ENCODE measurements around the gene VSTM4. TPM values are rescaled to one million over a fixed set of nuclear protein-coding genes. Genes with fewer than 3 reads are reported as not detected.

The VSTM4 gene
- polyA plus RNA-seq, 1 experiment = 4.4 TPM

DNA sequence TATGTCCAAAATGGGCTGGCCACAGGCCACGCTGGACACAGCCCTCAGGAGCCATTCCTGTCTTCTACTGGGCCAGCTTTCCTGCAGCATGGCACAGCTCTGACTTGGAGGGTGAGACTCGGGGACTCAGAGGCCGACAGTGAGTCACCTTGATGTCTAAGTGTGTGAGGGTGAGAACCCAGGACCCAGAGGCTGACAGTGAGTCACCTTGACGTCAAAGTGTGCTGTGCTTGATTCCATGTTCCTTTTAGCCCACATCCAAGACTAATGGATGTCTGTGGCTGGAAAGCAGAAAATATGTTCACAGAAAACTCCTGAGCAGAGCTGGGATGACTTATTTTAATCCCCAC is 24.5 kb upstream of the VSTM4 start:
- Histone ChIP-seq H3K27me3 (ENCODE audit: control insufficient read depth, insufficient read depth, low read length) (no peaks in the 10 kb centered on the region; the same call in 1 of the 2 replicates), H3K4me3 (ENCODE audit: low read depth, low read length) (no peak overlapping the region), H3K36me3 (ENCODE audit: control insufficient read depth, insufficient read depth, low read length) (no peaks in the 10 kb centered on the region)
- POLR2A ChIA-PET = interaction anchor here (0.6 kb wide), 1 partner anchor 10 kb away, joined by 3 read pairs; no protein-coding TSS in a partner anchor
- TF ChIP-seq, protein P1, sequence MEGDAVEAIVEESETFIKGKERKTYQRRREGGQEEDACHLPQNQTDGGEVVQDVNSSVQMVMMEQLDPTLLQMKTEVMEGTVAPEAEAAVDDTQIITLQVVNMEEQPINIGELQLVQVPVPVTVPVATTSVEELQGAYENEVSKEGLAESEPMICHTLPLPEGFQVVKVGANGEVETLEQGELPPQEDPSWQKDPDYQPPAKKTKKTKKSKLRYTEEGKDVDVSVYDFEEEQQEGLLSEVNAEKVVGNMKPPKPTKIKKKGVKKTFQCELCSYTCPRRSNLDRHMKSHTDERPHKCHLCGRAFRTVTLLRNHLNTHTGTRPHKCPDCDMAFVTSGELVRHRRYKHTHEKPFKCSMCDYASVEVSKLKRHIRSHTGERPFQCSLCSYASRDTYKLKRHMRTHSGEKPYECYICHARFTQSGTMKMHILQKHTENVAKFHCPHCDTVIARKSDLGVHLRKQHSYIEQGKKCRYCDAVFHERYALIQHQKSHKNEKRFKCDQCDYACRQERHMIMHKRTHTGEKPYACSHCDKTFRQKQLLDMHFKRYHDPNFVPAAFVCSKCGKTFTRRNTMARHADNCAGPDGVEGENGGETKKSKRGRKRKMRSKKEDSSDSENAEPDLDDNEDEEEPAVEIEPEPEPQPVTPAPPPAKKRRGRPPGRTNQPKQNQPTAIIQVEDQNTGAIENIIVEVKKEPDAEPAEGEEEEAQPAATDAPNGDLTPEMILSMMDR (IDR thresholded peaks at IDR 0.05; ENCODE audit: insufficient read depth, low read depth, low read length) = no peak
- CTCF ChIA-PET = interaction anchor here (2.5 to 3.1 kb wide), 2 partner anchors 22 to 25 kb away, joined by 6 to 11 read pairs; no protein-coding TSS in a partner anchor
- DNase-seq (ENCODE audit: low read depth) = peak; percentile 83

DNA sequence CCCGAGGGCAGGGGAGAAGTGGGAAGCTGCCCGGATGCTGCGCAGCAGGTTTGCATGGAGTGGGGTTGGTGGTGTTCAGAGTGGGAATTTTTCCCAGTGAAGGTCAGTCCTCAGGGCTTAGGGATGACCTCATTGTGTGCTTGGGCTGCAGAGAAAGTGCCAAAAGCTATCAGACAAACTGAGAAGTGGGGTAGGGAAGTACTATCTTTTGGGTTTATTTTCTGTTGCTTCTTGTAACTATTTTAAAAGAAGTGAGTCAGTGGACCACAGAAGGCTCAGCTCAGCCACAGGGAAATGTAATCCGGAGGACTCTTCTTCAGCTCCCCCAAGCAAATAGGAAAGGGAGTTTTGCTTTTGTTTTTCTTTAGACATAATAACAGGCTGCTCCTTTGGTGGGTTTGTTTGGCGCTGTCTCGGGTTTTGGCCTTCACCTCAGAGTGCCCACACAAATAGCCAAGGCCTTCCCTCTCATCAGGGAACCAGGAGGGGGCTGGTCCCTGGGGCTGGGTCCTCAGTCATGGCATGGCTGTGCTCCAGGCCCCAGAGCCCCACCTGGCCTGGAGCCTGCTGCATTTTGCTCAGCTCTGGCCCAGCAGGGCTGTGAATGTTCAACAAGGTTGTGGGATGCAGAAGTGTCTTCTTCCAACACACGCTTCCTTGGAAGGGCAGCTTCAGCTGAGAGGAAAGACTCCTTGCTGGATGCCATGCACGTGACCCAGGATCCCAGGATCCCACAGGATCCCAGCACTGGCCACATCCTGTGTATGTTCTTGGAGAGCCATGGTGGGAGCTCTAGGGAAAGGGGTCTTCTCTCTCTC is 23.9 kb upstream of the VSTM4 start:
- POLR2A ChIA-PET = interaction anchor here (0.6 kb wide), 1 partner anchor 9 kb away, joined by 3 read pairs; no protein-coding TSS in a partner anchor
- TF ChIP-seq, protein P1 (IDR thresholded peaks at IDR 0.05; ENCODE audit: insufficient read depth, low read depth, low read length) = no peak
- Histone ChIP-seq H3K27me3 (ENCODE audit: control insufficient read depth, insufficient read depth, low read length) (no peaks in the 10 kb centered on the region; the same call in 1 of the 2 replicates), H3K36me3 (ENCODE audit: control insufficient read depth, insufficient read depth, low read length) (no peaks in the 10 kb centered on the region), H3K4me3 (ENCODE audit: low read depth, low read length) (no peak overlapping the region)
- peak; percentile 74 for DNase-seq (ENCODE audit: low read depth)
- CTCF ChIA-PET = interaction anchor here (1.6 to 3.1 kb wide), 3 partner anchors 18 to 22 kb away, joined by 4 to 11 read pairs (median 8); no protein-coding TSS in a partner anchor

DNA sequence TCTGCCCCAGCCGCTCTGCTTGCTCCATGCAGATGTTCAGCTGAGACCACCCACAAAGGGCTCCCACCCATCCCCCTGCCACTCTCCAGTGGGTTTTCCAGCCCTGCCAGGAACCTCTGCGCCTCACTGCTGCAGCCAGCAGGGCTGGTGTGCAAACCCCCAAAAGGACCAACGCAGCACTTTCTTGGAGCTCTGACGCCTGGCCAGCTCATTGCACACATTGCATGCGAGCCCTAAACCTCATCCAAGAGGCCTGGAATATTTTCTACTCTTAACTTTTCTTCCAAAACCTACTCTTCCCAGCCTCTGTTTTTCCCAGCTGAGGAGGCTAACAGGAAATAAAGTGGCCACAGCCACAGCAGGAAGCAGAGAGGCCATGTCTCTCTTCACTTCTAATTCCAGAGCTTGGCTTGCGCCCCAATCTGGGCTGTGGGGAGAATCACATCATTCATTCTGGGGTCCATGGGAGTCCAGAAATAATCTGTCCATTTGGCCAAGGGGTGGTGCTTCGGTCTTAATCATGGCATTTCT is 23.1 kb upstream of the VSTM4 start:
- Histone ChIP-seq H3K36me3 (ENCODE audit: control insufficient read depth, insufficient read depth, low read length) (no peaks in the 10 kb centered on the region), H3K4me3 (ENCODE audit: low read depth, low read length) (no peak overlapping the region), H3K27me3 (ENCODE audit: control insufficient read depth, insufficient read depth, low read length) (peaks cover 3% of the 10 kb centered on the region)
- peak; percentile 41 for DNase-seq (ENCODE audit: low read depth)
- TF ChIP-seq, protein P1 (IDR thresholded peaks at IDR 0.05; ENCODE audit: insufficient read depth, low read depth, low read length) = no peak
- ChIA-PET CTCF (interaction anchor here (1.2 to 3.1 kb wide), 5 partner anchors 17 to 50 kb away, joined by 3 to 11 read pairs (median 4); no protein-coding TSS in a partner anchor), POLR2A (no interaction called here)

DNA sequence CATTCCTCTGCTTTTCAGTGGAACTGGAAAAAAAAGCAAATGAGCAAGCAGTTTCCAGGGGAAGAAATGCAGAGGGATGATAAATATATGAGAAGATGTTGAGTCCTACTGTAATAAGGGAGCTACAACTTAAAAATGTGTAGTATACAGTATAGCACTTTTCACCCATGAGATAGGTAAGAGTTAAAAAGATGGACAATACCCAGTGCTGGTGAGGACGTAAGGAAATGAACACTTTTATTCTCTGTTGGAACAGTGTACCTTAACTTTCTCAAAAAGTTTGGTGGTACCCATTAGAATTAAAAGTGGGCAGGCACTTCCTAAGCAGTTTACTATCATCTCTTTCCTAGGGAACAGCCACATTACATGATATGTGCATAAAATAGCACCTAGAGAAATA is 21.2 kb upstream of the VSTM4 start:
- no peaks in the 10 kb centered on the region for H3K36me3 ChIP-seq (ENCODE audit: control insufficient read depth, insufficient read depth, low read length)
- no peak overlapping the region for H3K4me3 ChIP-seq (ENCODE audit: low read depth, low read length)
- ChIA-PET POLR2A (no interaction called here), CTCF (interaction anchor here (0.8 kb wide), 1 partner anchor 9 kb away, joined by 3 read pairs; no protein-coding TSS in a partner anchor)
- no peak for DNase-seq (ENCODE audit: low read depth)
- TF ChIP-seq, protein P1 (IDR thresholded peaks at IDR 0.05; ENCODE audit: insufficient read depth, low read depth, low read length) = no peak
- H3K27me3 ChIP-seq (ENCODE audit: control insufficient read depth, insufficient read depth, low read length) = peaks cover 7% of the 10 kb centered on the region
